Measurements from ENCODE around the gene PIK3R1.

PIK3R1 gene

DNA sequence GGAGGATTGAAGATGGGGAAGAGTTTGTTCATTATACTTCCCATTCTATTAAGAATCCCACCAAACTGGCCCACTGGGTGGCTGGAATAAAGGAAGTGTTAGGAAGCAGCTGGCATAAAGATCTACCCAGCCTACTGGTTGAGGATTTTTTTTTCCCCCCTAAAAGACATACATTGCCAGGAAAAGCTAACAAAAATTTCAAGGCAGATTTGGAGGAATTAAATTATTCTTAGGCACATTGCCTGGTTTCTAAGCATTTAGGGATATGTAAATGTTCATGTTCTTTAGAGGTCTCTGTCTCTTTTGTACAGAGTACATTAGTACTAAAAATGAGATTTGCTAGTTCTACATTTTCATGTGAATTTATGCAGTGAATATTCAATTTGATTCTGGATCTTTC is 8.3 kb downstream of the PIK3R1 start:
- no peak for DNase-seq (ENCODE audit: low read depth, low spot score)
- in situ Hi-C loops (cut with HindIII; ENCODE audit: low sequenced_read_pairs): no loop called here
- H3K4me3 ChIP-seq (ENCODE audit: low read depth, low read length): no peak overlapping the region
- TF ChIP-seq, protein P1, sequence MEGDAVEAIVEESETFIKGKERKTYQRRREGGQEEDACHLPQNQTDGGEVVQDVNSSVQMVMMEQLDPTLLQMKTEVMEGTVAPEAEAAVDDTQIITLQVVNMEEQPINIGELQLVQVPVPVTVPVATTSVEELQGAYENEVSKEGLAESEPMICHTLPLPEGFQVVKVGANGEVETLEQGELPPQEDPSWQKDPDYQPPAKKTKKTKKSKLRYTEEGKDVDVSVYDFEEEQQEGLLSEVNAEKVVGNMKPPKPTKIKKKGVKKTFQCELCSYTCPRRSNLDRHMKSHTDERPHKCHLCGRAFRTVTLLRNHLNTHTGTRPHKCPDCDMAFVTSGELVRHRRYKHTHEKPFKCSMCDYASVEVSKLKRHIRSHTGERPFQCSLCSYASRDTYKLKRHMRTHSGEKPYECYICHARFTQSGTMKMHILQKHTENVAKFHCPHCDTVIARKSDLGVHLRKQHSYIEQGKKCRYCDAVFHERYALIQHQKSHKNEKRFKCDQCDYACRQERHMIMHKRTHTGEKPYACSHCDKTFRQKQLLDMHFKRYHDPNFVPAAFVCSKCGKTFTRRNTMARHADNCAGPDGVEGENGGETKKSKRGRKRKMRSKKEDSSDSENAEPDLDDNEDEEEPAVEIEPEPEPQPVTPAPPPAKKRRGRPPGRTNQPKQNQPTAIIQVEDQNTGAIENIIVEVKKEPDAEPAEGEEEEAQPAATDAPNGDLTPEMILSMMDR (IDR thresholded peaks at IDR 0.05; ENCODE audit: low read depth, low read length): no peak

DNA sequence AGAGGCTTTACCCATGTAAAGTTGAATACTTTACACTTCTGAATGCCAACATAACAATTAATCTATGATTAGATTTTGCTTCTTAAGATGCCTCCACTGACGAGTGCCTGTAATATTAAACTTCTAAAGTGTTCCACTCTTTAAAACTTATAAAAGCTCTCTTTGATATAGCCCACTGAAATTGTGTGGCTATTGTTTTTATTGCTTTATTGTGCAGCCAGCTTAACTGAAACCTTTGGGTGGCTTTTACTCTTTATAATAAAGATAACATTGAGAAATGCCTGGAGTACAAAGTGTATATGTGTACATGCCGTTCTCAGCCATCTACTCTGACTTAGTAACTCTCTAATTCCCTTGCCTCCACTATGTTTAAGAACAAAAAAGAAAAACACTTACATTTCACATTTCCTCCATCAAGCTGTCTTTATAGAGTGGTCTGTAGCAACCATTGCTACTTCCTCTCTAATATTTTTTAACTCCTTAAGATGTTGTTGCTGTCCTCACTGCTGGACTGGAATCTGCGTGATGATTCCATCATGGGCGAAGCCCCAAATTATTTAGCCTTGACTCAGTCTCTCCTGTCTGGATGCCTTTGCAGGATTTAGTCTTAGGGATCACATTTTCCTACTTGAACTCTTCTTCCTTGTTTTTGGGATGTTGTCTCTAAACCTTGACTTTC is 9.1 kb downstream of the PIK3R1 start:
- no peak for DNase-seq (ENCODE audit: low read depth, low spot score)
- in situ Hi-C loops (cut with HindIII; ENCODE audit: low sequenced_read_pairs): no loop called here
- TF ChIP-seq, protein P1 (IDR thresholded peaks at IDR 0.05; ENCODE audit: low read depth, low read length): no peak
- H3K4me3 ChIP-seq (ENCODE audit: low read depth, low read length): no peak overlapping the region

DNA sequence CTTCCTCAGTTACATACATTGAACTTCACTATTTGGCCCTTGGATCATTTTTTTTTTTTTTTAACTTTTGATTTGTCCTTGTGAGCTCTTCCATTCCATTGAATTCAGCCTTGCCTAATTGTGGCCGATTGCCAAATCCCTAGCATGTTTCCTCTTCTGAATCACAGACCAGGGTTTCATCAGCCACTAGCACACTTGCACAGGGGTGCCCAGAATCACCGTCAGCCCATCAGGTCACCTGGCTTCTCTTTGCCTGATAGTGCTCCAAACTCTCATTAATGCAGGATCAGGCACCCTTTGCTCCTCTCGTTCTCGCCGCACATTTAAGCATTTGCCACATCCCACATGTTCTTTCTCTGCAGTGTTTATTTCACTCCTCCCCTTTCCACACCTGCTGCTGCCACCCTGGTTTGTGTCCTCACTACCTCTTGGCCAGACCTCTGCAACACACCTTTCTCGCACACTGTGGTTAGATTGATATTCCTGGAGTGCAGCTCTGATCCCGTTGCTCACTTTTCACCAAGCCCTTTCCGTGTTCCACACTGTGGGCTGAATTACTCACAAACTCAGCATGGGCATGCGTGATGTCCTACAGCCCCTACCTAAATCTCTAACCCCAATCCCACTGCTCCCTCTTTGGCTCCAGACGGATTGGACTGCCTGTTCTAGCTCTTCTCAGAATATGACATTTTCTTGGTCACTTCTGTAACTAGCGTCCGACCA is 9.8 kb downstream of the PIK3R1 start:
- peak; percentile 81 for DNase-seq (ENCODE audit: low read depth, low spot score)
- H3K4me3 ChIP-seq (ENCODE audit: low read depth, low read length): no peak overlapping the region
- TF ChIP-seq, protein P1 (IDR thresholded peaks at IDR 0.05; ENCODE audit: low read depth, low read length): no peak
- in situ Hi-C loops (cut with HindIII; ENCODE audit: low sequenced_read_pairs): no loop called here

DNA sequence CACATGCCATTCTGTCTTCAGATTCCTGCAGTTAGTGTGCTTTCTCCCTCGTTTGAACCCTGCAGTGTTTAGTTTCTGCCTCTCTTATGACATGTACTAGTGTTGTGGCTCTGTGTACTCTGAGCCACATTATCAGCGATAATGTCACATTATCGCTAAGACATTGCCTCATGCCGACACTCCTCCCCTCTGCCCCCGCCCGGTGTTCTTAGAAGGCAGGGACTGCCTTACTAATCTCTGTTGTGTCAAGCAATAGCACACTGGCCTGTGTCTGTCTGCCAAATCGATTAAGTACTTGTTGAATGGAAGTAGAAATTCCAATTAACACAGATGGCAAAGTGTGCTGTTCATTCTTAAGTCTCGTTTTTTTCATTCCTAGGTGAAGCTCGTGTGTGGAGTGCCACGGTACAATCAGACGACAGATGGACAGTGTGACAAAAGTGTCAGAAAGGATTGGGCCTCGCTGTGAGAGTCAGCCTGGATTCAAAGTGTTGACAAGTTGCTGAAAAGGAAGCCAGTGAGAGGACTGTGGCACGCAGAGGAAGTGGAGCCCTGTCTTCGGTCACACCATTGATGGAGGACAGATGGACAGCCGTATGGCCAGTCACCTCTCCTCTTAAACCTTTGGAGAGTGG is 10.5 kb downstream of the PIK3R1 start:
- in situ Hi-C loops (cut with HindIII; ENCODE audit: low sequenced_read_pairs): no loop called here
- H3K4me3 ChIP-seq (ENCODE audit: low read depth, low read length): no peak overlapping the region
- no peak for DNase-seq (ENCODE audit: low read depth, low spot score)
- TF ChIP-seq, protein P1 (IDR thresholded peaks at IDR 0.05; ENCODE audit: low read depth, low read length): no peak

DNA sequence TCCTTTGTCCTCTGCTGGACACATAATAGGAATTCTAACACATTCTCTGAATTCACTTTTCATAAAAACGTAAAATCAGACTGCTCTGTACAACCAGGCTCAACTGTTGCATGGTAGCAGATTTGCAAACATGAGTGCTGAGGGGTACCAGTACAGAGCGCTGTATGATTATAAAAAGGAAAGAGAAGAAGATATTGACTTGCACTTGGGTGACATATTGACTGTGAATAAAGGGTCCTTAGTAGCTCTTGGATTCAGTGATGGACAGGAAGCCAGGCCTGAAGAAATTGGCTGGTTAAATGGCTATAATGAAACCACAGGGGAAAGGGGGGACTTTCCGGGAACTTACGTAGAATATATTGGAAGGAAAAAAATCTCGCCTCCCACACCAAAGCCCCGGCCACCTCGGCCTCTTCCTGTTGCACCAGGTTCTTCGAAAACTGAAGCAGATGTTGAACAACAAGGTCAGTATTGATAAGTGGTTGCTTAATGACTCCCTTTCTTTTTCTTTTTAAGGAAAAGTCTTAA is 11.1 kb downstream of the PIK3R1 start:
- no peak for DNase-seq (ENCODE audit: low read depth, low spot score)
- TF ChIP-seq, protein P1 (IDR thresholded peaks at IDR 0.05; ENCODE audit: low read depth, low read length): no peak
- in situ Hi-C loops (cut with HindIII; ENCODE audit: low sequenced_read_pairs): no loop called here
- no peak overlapping the region for H3K4me3 ChIP-seq (ENCODE audit: low read depth, low read length)

DNA sequence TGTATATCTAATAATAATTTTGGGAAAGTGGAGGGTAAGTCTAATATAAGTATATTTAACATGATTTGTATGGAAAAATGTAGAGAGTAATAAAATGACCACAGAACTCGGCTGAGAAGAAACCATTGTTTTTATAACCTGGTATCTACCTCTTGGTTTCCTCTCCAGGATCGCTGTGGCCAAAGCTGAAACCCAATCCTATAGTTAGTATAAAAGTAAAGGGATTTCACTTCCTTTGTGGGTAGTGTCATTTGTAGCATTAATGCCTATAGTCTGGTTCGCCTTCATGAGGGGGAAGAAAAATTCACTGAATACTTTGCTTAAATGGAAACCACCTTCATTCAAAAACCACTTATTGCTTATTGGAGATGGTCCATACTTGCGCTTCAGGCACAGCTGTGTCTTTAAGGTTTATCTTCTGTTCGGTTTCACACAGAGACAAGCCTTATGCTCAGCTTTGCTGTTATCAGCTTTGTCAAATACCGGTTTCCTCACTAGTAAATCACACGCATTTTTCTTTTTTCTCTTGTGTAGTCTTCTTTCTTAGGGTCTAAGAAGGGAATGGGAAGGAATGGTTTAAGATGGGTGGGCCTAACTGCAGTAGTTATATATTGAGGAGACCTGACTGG is 12.1 kb downstream of the PIK3R1 start:
- H3K4me3 ChIP-seq (ENCODE audit: low read depth, low read length): no peak overlapping the region
- TF ChIP-seq, protein P1 (IDR thresholded peaks at IDR 0.05; ENCODE audit: low read depth, low read length): no peak
- in situ Hi-C loops (cut with HindIII; ENCODE audit: low sequenced_read_pairs): no loop called here
- peak; percentile 41 for DNase-seq (ENCODE audit: low read depth, low spot score)
